Epithelial cell of proximal tubule (primary cell): ENCODE results near the gene ME2. TPM values are rescaled to one million over a fixed set of nuclear protein-coding genes. Genes with fewer than 3 reads are reported as not detected.
A peak's percentile ranks its signal among the peaks of the same experiment; 100 is the strongest.
"Not testable (repeated sequence)": the region's sequence is repeated elsewhere in the genome, so short reads cannot be mapped to it uniquely, and the experiment has no call there.

Experiments
- DNase-seq: peaks from one replicate; pipeline ENCODE4 v3.0.0-alpha.2; 2011; ENCODE audit warnings: low read depth
- H3K4me3 ChIP-seq: 2 replicates; pipeline ENCODE4 v1.5.1; 2011; ENCODE audit warnings: low read depth, mild to moderate bottlenecking, low read length
- total RNA-seq: library from RNA; depleted of rRNA; stranded (reverse); fragments of >200 nt; gene quantifications from 2 replicates; pipeline ENCODE4 v1.2.3, GENCODE V29; 2015
- TF ChIP-seq, protein P1 (sequence below): conservative IDR thresholded peaks from 2 replicates; pipeline ENCODE4 v1.5.1; 2012; ENCODE audit warnings: low read depth, mild to moderate bottlenecking, low read length

The ME2 gene
- total RNA-seq, 1 donor from 2014 or later: 60.4 TPM

DNA sequence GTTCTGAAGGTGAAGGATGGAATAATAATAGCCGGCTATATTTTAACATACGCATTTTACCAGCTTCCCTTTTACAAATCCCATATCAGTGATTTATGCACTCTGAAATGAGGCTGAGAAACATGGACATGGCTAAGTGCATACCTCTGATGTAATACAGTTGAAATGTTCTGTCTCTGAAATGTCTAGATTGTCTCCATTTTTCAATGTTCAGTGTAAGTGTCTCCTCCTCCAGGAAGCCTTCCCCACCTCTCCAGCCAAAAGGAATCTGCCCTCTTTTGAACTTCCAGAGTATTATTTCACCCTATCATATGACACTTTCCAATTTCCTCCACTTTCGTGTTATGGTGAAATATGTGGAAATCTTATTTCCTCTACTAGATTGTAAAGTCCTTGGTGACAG lies 29.5 kb upstream of the ME2 start:
- TF ChIP-seq, protein P1, sequence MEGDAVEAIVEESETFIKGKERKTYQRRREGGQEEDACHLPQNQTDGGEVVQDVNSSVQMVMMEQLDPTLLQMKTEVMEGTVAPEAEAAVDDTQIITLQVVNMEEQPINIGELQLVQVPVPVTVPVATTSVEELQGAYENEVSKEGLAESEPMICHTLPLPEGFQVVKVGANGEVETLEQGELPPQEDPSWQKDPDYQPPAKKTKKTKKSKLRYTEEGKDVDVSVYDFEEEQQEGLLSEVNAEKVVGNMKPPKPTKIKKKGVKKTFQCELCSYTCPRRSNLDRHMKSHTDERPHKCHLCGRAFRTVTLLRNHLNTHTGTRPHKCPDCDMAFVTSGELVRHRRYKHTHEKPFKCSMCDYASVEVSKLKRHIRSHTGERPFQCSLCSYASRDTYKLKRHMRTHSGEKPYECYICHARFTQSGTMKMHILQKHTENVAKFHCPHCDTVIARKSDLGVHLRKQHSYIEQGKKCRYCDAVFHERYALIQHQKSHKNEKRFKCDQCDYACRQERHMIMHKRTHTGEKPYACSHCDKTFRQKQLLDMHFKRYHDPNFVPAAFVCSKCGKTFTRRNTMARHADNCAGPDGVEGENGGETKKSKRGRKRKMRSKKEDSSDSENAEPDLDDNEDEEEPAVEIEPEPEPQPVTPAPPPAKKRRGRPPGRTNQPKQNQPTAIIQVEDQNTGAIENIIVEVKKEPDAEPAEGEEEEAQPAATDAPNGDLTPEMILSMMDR: no peak
- no peak for DNase-seq
- no peak overlapping the region for H3K4me3 ChIP-seq

GRCh38 chr18:50850307-50851065 lies 28.4 kb upstream of the ME2 start:
- DNase-seq: no peak
- TF ChIP-seq, protein P1: no peak
- no peak overlapping the region for H3K4me3 ChIP-seq

GRCh38 chr18:50853863-50854271 lies 25.1 kb upstream of the ME2 start:
- H3K4me3 ChIP-seq: no peak overlapping the region
- TF ChIP-seq, protein P1: no peak
- peak; percentile 89 for DNase-seq

GRCh38 chr18:50855976-50856757 lies 22.8 kb upstream of the ME2 start:
- no peak for DNase-seq
- no peak overlapping the region for H3K4me3 ChIP-seq
- TF ChIP-seq, protein P1: no peak

DNA sequence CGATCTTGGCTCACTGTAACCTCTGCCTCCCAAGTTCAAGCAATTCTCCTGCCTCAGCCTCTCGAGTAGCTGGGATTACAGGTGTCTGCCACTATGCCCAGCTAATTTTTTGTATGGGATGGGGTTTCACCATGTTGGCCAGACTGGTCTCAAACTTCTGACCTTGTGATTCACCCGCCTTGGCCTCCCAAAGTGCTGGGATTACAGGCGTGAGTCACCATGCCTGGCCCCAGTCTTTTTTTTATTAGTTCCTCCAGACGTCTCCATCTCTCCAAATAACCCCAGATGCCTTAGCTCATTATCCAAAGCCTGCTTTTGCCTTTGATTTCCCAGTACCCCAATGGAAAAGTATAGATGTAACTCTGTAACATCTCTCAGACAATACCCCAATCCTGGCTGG lies 21.8 kb upstream of the ME2 start:
- not testable (repeated sequence) for DNase-seq, H3K4me3 ChIP-seq

GRCh38 chr18:50857694-50858093 lies 21.2 kb upstream of the ME2 start:
- TF ChIP-seq, protein P1: peak; percentile 26
- no peak for DNase-seq
- H3K4me3 ChIP-seq: no peak overlapping the region

GRCh38 chr18:50859793-50860555 lies 18.9 kb upstream of the ME2 start:
- no peak overlapping the region for H3K4me3 ChIP-seq
- DNase-seq: no peak
- TF ChIP-seq, protein P1: no peak
